ENCODE data around the gene NPSR1. TPM values are rescaled to one million over a fixed set of nuclear protein-coding genes. Genes with fewer than 3 reads are reported as not detected.

Gene NPSR1
- total RNA-seq, 1 donor from 2014 or later, result not detected

- H3K4me3 ChIP-seq (ENCODE audit: low read depth, low read length), result no peak overlapping the region
- no peak for TF ChIP-seq CTCF (conservative IDR thresholded peaks at IDR 0.05; ENCODE audit: low read depth, low read length)
- DNase-seq (ENCODE audit: low read depth), result no peak
Measured at GRCh38 chr7:34734771-34735170, 76.8 kb downstream of the NPSR1 start.

GRCh38 chr7:34735526-34735925 lies 77.5 kb downstream of the NPSR1 start:
- TF ChIP-seq CTCF (conservative IDR thresholded peaks at IDR 0.05; ENCODE audit: low read depth, low read length), result no peak
- no peak for DNase-seq (ENCODE audit: low read depth)
- H3K4me3 ChIP-seq (ENCODE audit: low read depth, low read length), result no peak overlapping the region

- no peak for DNase-seq (ENCODE audit: low read depth)
- no peak overlapping the region for H3K4me3 ChIP-seq (ENCODE audit: low read depth, low read length)
- no peak for TF ChIP-seq CTCF (conservative IDR thresholded peaks at IDR 0.05; ENCODE audit: low read depth, low read length)
Measured at GRCh38 chr7:34739651-34740300, 81.8 kb downstream of the NPSR1 start.

GRCh38 chr7:34740840-34741239 lies 82.8 kb downstream of the NPSR1 start:
- no peak for DNase-seq (ENCODE audit: low read depth)
- H3K4me3 ChIP-seq (ENCODE audit: low read depth, low read length), result no peak overlapping the region

DNA sequence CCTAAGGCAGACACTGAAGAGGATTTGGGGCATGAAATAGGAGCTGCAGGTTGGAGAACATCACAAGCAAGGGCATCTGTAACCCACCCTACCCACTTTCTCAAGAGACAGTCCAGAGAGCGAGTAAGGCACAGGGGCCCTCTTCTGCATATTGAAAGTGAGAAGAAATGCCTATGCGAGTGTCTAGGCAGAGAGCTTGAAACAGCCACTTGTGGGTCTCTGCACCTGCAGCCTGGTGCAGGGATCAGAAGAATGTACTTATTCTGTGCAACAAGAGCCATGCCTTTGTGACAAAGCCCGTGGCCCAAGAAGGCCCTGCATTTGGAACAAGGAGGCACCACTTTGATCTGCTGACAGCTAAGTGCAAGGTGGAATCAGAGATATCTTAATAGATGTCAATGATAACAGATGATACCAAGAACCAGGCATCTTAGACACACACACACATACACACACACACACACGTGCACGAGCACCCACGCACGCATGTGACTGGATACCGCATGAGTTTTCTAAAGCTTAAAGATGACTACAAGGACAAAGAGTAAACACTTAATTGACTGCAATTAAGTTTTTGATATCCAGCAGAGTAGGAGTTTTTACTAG lies 89.3 kb downstream of the NPSR1 start:
- no peak for TF ChIP-seq CTCF (conservative IDR thresholded peaks at IDR 0.05; ENCODE audit: low read depth, low read length)
- no peak for DNase-seq (ENCODE audit: low read depth)
- no peak overlapping the region for H3K4me3 ChIP-seq (ENCODE audit: low read depth, low read length)

More at GRCh38 chr7:34740840-34741239, 82.8 kb downstream of the NPSR1 start:
- TF ChIP-seq CTCF (conservative IDR thresholded peaks at IDR 0.05; ENCODE audit: low read depth, low read length), result no peak

DNA sequence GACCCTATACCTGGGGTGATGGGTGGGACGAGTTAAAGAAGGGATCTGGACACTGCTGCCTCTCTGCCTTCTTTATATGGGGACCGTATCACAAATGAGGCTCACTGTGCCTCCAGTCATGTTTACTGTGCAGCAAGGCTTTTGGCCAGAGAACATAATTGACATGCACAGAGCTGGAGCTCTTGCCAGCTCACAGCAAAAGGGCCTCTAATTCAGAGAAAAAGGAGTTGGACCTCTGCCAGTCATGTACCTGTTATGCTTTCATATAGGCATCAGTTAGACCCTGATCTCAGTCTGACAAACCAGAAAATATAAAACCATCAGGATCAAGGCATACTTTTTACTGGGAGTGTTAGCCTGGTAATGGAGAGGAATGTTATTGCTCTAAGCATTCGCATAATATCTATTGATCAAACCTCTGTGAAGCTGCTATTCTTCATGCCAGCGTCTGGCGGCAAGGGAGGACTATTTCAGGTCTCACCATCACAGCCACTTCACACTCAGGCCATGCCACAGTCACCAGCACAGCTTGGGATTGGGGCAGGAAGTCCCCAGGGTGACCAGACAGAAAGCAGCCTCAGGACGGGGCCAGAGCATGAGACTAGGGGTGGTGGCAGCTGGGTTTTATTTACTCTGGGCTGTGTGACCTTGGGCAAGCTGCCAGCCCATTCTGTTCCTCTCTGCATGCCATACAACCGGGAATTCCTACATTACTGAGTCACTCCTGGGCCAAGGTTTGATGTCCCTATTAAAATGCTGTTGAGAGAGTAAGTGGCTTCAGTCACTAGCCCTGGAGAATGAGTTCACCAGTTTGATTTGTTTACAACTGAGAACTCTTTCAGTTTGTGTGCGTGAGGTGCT lies 90.1 kb downstream of the NPSR1 start:
- DNase-seq (ENCODE audit: low read depth), result peak; percentile 85
- no peak overlapping the region for H3K4me3 ChIP-seq (ENCODE audit: low read depth, low read length)
- peak; percentile 30 for TF ChIP-seq CTCF (conservative IDR thresholded peaks at IDR 0.05; ENCODE audit: low read depth, low read length)
